Panc1 (cell line): ENCODE results near the gene LRRC27. TPM values are rescaled to one million over a fixed set of nuclear protein-coding genes. Genes with fewer than 3 reads are reported as not detected.

Experiments
- ATAC-seq: fragments of 200-7000 bp; cut with Tn5 transposase; 2 replicates; pipeline ENCODE4 v1.9.1; 2020; ENCODE audit warnings: mild to moderate bottlenecking, moderate library complexity
- BruUV-seq: library from RNA; stranded (reverse); fragments of 400-500 nt; replicated peaks from 2 replicates; lab custom pipeline; 2021; lab: Mats Ljungman, UMichigan
- CTCF ChIA-PET: fragments of 300-600 bp; sonication (Branson Sonifier 250); formaldehyde crosslinking; loops from one replicate; lab custom pipeline; 2022; ENCODE audit warnings: antibody characterized with exemption; lab: Charles Lee
- POLR2A ChIA-PET: fragments of 300-600 bp; sonication (Branson Sonifier 250); formaldehyde crosslinking; loops from one replicate; lab custom pipeline; 2022; ENCODE audit warnings: antibody characterized with exemption; lab: Charles Lee
- DNase-seq: peaks from one replicate; pipeline ENCODE4 v3.0.0-alpha.2; 2010; ENCODE audit warnings: low read depth, low spot score
- H3K27ac ChIP-seq: 2 replicates; pipeline ENCODE4 v1.5.1; 2011; ENCODE audit warnings: mild to moderate bottlenecking, low read length, inconsistent platforms
- H3K27me3 ChIP-seq: fragments of 200-500 bp; sonication (Bioruptor generic); 2 replicates; pipeline ENCODE4 v1.6.0; 2014; ENCODE audit warnings: low read length, inconsistent platforms; ENCODE audit not compliant: control insufficient read depth, insufficient read depth
- H3K36me3 ChIP-seq: fragments of 200-500 bp; sonication (Bioruptor generic); 2 replicates; pipeline ENCODE4 v1.5.1; 2014; ENCODE audit warnings: inconsistent platforms, mild to moderate bottlenecking, low read length, moderate library complexity; ENCODE audit not compliant: control insufficient read depth, insufficient read depth
- H3K4me1 ChIP-seq: 2 replicates; pipeline ENCODE4 v1.5.1; 2011; ENCODE audit warnings: inconsistent platforms, mild to moderate bottlenecking, low read length, moderate library complexity; ENCODE audit not compliant: control insufficient read depth, insufficient read depth
- H3K4me3 ChIP-seq, 2 experiments: 2 replicates each; pipeline ENCODE4 v1.5.1; 2011 to 2012; ENCODE audit warnings: low read depth in 2 of 2, low read length in 2 of 2, mild to moderate bottlenecking in 2 of 2, inconsistent platforms in 1 of 2, moderate library complexity in 1 of 2
- H3K9me3 ChIP-seq: fragments of 200-500 bp; sonication (Bioruptor generic); 2 replicates; pipeline ENCODE4 v1.5.1; 2014; ENCODE audit warnings: low read depth, mild to moderate bottlenecking, inconsistent platforms, low read length, moderate library complexity; ENCODE audit not compliant: control insufficient read depth, insufficient read depth
- CTCF ChIP-seq: fragments of 450-650 bp; IDR thresholded peaks from 2 replicates; pipeline ENCODE4 v1.5.1; 2017; ENCODE audit warnings: mild to moderate bottlenecking
- POLR2AphosphoS5 ChIP-seq: IDR thresholded peaks from 2 replicates; pipeline ENCODE4 v1.6.1; 2012; ENCODE audit warnings: mild to moderate bottlenecking, low read depth, low read length, moderate library complexity
- REST ChIP-seq, 2 experiments: IDR thresholded peaks; 2 replicates each; pipeline ENCODE4 v1.6.1; 2011 to 2012; ENCODE audit warnings: low read depth in 2 of 2, control low read depth in 1 of 2, low read length in 1 of 2, mild to moderate bottlenecking in 1 of 2, moderate library complexity in 1 of 2; ENCODE audit not compliant: insufficient read depth in 1 of 2
- SIN3A ChIP-seq: IDR thresholded peaks from 2 replicates; pipeline ENCODE4 v1.6.1; 2012; ENCODE audit warnings: low read depth, mild to moderate bottlenecking, low read length, moderate library complexity, borderline replicate concordance; ENCODE audit not compliant: insufficient read depth
- TCF7L2 ChIP-seq: IDR thresholded peaks from 2 replicates; pipeline ENCODE4 v1.6.1; 2011; ENCODE audit warnings: mild to moderate bottlenecking, low read depth, low read length, inconsistent platforms
- in situ Hi-C: cut with HindIII; loops from 2 replicates; pipeline ENCODE4 v1.10.0; 2016; ENCODE audit warnings: low sequenced_read_pairs, low pct_unique_long_range_greater_than_20kb
- intact Hi-C: fragments of 100-400 bp; cut with micrococcal nuclease; formaldehyde crosslinking; loops from one replicate; pipeline ENCODE4 v1.10.0; 2022; ENCODE audit not compliant: unreplicated experiment
- total RNA-seq: library from RNA; stranded (reverse); gene quantifications from one replicate; pipeline ENCODE4 v1.2.1, GENCODE V29; 2021; ENCODE audit not compliant: unreplicated experiment

LRRC27 gene
- total RNA-seq, 1 experiment from 2014 or later, result 15.7 TPM

GRCh38 chr10:132393695-132394181 is 61.7 kb downstream of the LRRC27 start:
- no peaks in the 10 kb centered on the region for H3K36me3 ChIP-seq
- H3K4me1 ChIP-seq, result peaks cover 49% of the 10 kb centered on the region
- H3K4me3 ChIP-seq, result no peak overlapping the region
- no TSS peak for BruUV-seq
- no peak overlapping the region; the same call in 1 of the 2 replicates for H3K27ac ChIP-seq
- DNase-seq (no peak), ATAC-seq (no peak)
- intact Hi-C loops (no loop called here), in situ Hi-C loops (no loop called here)
- TF ChIP-seq CTCF (no peak), TCF7L2 (no peak), REST (IDR thresholded peaks at IDR 0.05; ENCODE audit: insufficient read depth in 1 of 2, low read depth in 2 of 2, low read length in 1 of 2) (no peak), SIN3A (no peak), POLR2AphosphoS5 (no peak)
- no peaks in the 10 kb centered on the region for H3K27me3 ChIP-seq
- ChIA-PET CTCF (no interaction called here), POLR2A (no interaction called here)
- no peaks in the 10 kb centered on the region for H3K9me3 ChIP-seq

- BruUV-seq, result TSS peak; percentile 65
- H3K36me3 ChIP-seq, result no peaks in the 10 kb centered on the region
- intact Hi-C loops (no loop called here), in situ Hi-C loops (no loop called here)
- H3K27ac ChIP-seq, result peak overlapping the region; percentile 51
- CTCF ChIA-PET, result no interaction called here
- DNase-seq, result no peak
- peaks cover 48% of the 10 kb centered on the region for H3K4me1 ChIP-seq
- POLR2A ChIA-PET, result no interaction called here
- H3K9me3 ChIP-seq, result no peaks in the 10 kb centered on the region
- no peaks in the 10 kb centered on the region for H3K27me3 ChIP-seq
- ATAC-seq, result no peak
- no peak overlapping the region for H3K4me3 ChIP-seq
- TF ChIP-seq TCF7L2 (no peak), POLR2AphosphoS5 (no peak; the same call in 1 of the 2 replicates), REST (IDR thresholded peaks at IDR 0.05; ENCODE audit: insufficient read depth in 1 of 2, low read depth in 2 of 2, low read length in 1 of 2) (no peak), CTCF (no peak), SIN3A (no peak)
These were observed 62.3 kb downstream of the LRRC27 start for GRCh38 chr10:132394201-132394811.
